NB4 (cell line): ENCODE data around the gene NCLN.
A peak's percentile ranks its signal among the peaks of the same experiment; 100 is the strongest.

ENCODE experiments used
- DNase-seq: peaks from one replicate; pipeline ENCODE4 v3.0.0; 2010; ENCODE audit warnings: low read depth
- H3K4me3 ChIP-seq: one replicate; pipeline ENCODE4 v1.5.1; 2011; ENCODE audit warnings: mild to moderate bottlenecking, low read depth, low read length, moderate library complexity
- CTCF ChIP-seq: IDR thresholded peaks from one replicate; pipeline ENCODE4 v1.5.1; 2012; ENCODE audit warnings: low read depth, low read length
- MAX ChIP-seq: IDR thresholded peaks from 2 replicates; pipeline ENCODE4 v1.6.1; 2011; ENCODE audit warnings: low read depth, low read length
- MYC ChIP-seq: IDR thresholded peaks from 2 replicates; pipeline ENCODE4 v1.6.1; 2011; ENCODE audit warnings: low read depth, low read length
- POLR2A ChIP-seq: IDR thresholded peaks from 2 replicates; pipeline ENCODE4 v1.6.1; 2011; ENCODE audit warnings: mild to moderate bottlenecking; ENCODE audit not compliant: insufficient read length; ENCODE audit errors: extremely low read depth

The NCLN gene

GRCh38 chr19:3185461-3186159 is at the start of gene NCLN:
NCLN (plus strand) TSS chr19:3185930; CDS start chr19:3186031, 101 bp downstream.
- H3K4me3 ChIP-seq = peak within 1 kb of the TSS; percentile 80
- peak; percentile 38; the same call in 1 of the 2 replicates for TF ChIP-seq MAX
- TF ChIP-seq MYC = peak; percentile 17; the same call in 1 of the 2 replicates
- no peak for TF ChIP-seq CTCF
- peak; percentile 31 for TF ChIP-seq POLR2A
- peak; percentile 91 for DNase-seq

- TF ChIP-seq MYC (no peak), CTCF (no peak), POLR2A (no peak), MAX (no peak)
- DNase-seq = peak; percentile 78
- peak within 1 kb of the TSS; percentile 80 for H3K4me3 ChIP-seq
Observed at GRCh38 chr19:3135961-3136683, 49.6 kb upstream of the NCLN start, which contains the start of gene GNA15. GNA15 (plus strand) TSS chr19:3136033; CDS start chr19:3136451, 418 bp downstream.

- peak overlapping the region; percentile 80 for H3K4me3 ChIP-seq
- DNase-seq = no peak
- TF ChIP-seq MYC (no peak), MAX (no peak), POLR2A (no peak), CTCF (no peak)
Observed at GRCh38 chr19:3136684-3137055, 49.1 kb upstream of the NCLN start.

- peak overlapping the region; percentile 80 for H3K4me3 ChIP-seq
- peak; percentile 43 for DNase-seq
- no peak for TF ChIP-seq MAX
- TF ChIP-seq CTCF = no peak
- TF ChIP-seq POLR2A = no peak
- no peak for TF ChIP-seq MYC
Observed at GRCh38 chr19:3137119-3137518, 48.6 kb upstream of the NCLN start.

GRCh38 chr19:3138268-3138667 is 47.5 kb upstream of the NCLN start:
- DNase-seq = no peak
- H3K4me3 ChIP-seq = peak overlapping the region; percentile 80
- TF ChIP-seq MAX (no peak), CTCF (no peak), POLR2A (no peak), MYC (no peak)
